Measurements from ENCODE around the gene BIVM.

DNA sequence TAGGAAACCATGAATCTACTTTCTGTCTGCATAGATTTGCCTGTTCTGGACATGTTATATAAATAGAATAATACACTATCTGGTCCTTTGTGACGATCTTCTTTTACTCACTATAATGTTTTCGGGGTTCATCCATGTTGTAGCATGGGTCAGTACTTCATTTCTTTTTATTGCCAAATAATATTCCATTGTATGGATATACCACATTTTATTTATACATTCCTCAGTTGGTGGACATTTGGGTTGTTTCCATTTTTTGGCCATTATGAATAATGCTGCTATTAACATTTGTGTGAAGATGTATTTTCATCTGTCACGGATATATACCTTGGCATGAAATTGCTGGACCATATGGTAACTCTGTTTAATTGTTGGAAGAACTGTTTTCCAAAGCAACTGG, 6.8 kb downstream of the BIVM start:
- no peak for TF ChIP-seq CTCF (IDR thresholded peaks at IDR 0.05)
- no peak for TF ChIP-seq ZFX (IDR thresholded peaks at IDR 0.05; ENCODE audit: borderline replicate concordance)

Measured in 22Rv1 (cell line).